MV-4-11 (cell line): ENCODE data around the gene TSC22D2.
A peak's percentile ranks its signal among the peaks of the same experiment; 100 is the strongest.
"Not testable (repeated sequence)": the region's sequence is repeated elsewhere in the genome, so short reads cannot be mapped to it uniquely, and the experiment has no call there.

Experiments used
- DNase-seq: peaks from one replicate; lab custom pipeline; 2025; lab: John Stamatoyannopoulos, UW

Gene TSC22D2

DNA sequence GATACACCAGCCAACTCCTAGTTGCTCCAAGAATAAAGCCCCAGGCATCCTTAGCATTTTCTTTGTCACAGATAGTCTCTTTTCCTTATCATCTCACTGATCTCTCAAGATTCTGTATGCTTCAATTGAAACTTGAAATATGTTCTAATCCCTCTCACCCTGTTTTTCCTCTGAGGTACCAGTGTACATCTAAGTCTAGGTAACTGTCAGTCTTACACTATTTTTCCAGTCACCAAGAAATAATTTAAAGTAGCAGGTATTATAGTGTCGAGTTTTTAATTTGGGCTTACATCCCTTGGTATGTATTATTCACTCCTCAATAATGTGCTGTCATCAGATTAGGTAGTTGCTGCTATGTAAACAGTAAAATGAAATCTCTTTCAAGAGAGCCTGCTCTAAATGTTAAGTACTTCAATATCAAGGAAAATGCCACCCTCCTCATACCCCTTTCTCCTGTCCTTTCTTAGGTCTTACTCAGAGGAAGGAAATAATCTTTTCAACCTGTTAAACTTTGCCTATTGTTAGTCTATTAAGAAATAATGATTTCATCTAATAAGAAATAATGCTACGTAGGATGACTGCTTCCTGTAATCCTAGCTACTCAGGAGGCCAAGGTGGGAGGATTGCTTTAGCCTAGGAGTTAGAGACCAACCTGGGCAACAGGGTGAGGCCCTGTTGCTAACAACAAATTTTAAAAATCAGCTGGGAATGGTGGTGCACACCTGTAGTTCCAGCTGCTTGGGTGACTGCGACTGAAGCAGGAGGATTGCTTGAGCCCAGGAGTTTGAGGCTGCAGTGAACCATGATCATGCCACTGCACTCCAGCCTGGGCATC is 39.8 kb downstream of the TSC22D2 start:
- no peak for DNase-seq

DNA sequence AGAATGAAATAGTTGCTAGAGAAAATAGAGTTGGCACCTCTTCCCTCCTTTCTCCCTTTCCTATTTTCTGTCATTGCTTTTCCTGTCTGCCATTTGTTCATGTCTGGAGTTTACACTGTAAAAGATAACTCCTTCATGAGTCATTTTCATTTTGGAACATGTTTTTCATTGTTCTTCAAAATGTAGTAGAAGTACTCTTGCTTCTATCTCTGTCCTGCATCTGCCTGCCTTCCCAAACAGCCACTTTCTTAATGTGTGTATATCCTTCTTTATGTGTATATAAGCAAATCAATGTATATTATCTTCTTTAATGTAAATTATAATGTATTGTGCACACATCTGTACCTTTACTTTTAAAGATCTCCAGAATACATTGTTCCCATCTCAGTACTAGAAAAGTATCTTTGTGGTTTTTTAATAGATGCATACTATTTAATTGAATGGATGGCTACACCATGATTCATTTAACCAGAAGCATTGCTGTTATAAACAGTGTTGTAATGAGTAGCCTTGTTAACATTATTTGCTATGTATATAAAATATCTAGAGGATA is 41.1 kb downstream of the TSC22D2 start:
- DNase-seq = no peak

DNA sequence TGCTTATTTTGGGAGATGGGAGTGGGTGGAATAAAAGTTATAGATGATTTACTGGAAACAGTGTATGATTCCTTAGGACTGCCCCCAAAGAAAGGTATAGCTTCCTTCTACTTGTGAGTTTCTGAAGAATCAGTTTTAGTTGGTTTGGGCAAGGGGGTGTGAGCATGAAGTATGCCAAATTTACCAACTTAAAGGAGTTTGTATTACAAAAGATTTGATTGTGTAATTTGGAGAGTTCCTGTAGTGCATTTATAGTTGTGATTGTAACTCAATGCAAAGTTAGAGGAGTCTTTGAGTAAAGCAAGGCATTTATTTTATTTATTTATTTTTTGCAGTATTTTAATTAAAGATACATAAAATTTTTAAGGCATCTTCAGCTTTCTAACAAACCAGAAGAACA is 42.8 kb downstream of the TSC22D2 start:
- peak; percentile 56 for DNase-seq

DNA sequence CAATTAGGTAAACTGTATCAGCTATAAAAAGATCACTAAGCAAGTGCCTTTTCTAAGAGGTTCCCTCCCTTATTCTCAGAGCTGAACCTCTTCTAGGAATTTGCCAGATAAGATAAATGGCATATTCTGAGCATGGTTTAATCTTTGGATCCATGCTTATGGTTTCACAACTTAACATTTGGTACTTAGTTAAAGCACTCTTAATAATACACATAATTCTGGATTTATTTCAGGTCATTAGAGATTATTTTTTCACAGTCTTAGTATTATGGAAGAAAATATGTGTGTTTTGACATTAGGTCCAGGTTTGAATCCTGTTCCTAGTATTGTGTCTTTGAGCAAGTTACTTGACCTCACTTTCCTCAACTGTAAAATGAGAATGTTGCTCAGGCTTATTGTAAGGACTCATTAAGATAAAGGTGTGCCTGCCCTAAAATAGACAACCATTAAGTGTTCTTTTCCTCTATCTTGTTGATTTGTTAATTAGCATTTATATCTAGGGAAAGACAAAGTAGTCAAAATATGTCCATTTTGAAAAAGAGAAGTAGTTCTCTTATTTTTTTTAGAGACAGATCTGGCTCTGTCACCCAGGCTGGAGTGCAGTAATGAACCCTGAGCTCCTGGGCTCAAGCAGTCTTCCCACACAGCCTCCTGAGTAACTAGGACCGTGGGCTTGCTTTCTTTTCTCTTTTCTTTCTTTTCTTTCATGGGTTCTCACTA is 43.4 kb downstream of the TSC22D2 start:
- peak; percentile 45 for DNase-seq

DNA sequence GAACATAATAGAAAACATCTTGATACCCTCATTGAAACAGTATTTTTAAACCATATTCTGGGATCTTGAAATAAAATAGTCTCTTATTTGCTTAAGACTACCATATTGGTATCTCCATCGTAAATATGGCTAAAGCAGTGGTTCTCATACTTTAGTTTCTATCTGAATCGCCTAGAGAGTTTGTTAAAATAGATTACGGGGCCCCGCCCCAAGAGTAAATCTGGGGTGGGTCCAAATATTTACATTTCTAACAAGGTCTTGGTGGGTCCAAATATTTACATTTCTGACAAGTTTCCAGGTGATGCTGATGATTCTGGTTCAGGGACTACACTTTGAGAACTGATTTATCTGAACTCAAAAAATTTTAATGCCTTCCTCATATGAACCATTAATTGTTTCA is 45.3 kb downstream of the TSC22D2 start:
- DNase-seq = no peak

DNA sequence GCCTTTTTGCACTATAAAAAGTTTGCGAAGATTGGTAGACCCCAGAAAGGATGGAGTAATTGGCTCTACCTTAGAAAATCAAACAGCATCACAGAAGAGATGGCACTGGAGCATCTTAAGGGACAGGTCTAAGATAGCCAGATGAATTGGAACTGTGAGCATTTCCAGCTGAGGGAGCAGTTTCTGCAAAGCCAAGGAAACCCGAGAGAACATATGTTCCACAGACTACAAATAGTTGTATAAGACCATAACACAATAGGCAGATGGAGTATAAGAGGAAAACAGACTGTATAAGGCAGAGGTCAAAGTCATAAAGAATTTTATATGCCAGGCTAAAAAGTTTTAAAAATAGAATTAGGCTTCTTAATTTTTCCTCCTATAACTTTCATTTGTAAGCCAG is 46.0 kb downstream of the TSC22D2 start:
- DNase-seq = no peak

DNA sequence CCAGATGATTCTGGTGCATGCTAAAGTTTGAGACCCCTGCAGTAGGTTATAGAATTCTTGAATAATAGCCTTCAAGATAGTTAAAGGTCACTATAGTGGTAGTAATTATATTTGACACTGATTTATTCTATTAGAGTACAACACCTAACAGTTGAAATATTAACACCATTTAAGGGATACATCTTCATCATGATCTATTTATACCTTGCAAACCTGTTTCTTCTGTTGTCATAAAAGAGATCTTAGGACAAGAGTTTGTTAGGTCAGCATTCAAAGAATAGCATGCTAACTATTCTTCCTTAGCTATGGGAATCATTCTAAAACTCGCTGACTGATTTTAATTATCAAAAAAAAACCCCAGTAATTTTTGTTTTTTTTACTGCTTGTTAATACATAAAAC is 46.5 kb downstream of the TSC22D2 start:
- no peak for DNase-seq

DNA sequence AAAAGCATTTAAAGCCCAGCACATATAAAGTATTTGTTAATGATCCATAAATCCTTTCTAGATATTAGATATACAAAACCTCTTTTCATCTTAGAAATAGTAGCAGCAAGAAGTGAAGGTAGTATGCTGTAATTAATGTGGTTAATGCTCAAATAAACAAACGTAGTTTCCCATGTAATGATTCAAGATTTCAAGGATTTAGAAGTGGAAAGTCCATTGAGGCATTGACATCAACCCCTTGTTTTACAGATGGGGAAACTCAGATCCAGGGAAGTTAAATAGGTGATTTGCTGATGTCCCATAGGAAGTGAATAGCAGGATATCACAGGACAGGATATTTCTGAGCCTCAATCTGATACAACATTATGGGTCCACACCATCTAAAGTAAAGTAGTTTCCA is 47.2 kb downstream of the TSC22D2 start:
- DNase-seq = no peak

DNA sequence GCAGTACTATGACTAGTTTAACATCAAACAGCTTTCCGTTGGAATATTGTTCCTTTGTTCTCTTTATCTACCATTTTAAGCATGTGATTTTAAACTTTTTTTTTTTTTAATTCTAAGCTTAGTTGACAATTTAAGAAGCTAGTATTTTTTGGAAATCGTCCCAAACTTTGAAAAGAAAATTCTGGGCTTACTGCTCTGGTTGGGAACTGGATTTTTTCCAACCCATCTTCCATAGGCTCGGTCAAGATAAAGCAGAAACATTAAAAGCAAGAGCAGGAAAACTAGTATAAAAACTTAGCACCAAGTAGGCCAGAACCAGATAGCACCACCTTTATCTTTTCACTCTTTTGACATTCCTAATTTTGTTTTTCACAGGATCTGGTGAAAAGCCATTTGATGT is 49.9 kb downstream of the TSC22D2 start:
- DNase-seq = no peak

DNA sequence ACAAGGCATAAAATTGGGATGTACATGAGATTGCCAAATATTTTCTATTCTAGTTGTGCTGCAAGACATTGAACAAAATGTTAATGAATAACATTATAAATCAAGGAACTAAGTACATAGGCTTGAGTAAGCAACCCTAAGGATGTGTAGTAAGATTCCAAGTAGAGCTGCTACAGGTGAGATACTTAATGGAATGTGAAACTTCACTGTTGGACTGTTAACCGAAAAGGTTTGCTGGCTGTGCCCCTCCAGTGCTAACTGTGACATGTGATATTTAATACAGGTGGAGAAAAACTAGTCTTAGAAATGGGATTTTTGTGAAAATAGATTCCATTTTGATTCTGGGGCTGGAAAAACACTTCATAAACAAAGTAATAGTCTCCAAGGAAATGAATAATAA is 52.4 kb downstream of the TSC22D2 start:
- DNase-seq = no peak

DNA sequence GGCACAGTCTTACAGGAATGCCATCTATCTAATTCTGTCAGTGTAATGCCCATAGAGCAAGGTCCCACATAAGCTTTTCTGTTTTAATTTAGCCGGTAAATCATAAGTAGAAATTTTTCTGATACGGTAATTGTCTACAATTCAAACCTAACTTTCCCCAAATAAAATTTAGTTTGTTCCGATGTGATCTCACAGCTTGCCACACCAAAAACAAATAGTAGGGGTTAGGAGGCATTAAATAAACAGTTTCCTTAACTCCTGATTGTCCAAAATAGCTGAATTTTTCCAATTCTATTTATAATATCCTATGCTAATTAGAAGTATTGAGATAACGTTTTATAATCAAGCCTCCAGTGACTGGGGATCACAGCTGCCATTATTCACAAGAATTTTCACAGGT is 53.3 kb downstream of the TSC22D2 start:
- no peak for DNase-seq

DNA sequence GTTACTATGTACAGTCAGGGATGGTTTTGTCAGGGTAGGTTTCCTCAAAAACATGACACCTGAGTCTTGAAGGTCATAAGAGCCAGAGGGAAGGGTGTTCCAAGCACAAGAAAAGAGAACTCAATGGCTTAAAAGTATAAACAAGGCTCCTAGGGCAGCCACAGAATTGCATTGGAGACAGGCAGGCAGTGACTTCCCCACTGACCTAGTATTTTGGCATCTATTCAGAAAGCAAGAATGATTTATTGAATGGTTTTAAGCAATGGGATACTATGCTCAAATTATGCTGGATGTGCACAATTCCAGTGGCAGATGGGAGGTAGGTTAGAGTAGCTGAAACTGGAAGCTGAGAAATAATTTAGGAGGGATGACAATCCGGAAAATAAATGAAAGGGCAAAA is 54.0 kb downstream of the TSC22D2 start:
- no peak for DNase-seq

DNA sequence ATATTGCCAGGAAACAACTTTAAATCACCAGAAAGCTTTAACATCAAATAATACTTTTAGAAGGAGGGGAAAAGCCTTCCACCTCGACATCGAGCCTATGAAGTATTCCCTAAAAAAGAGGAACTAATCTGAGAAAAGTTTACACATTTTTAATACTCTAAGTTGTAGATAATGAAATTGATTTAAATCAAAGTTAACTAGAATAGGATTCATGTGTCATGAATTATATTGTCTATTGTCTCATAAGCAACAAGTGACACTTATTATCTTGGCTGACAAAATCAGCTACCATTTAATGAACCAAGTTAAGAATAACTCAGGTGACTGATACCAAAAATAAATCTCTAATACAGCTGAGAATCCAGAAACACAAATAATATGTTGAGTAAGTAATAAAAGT is 56.6 kb downstream of the TSC22D2 start:
- no peak for DNase-seq

DNA sequence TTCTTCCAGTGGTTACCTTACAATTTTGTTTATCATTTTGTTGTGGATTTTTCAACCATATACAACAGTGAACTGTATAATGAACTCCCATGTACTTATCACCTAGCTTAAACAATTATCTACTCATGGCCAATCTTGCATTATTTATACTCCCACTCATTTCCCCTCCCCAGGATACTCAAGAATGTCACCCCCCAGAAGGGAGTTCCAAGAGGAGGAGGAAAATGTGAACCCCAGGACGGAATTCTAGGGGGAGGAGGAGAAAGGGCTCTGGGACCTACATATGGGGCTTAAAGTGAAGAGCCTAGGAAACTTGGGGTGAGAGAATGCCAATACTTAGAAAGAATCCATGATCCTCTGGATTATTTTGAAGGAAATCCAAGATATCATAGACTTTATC is 59.3 kb downstream of the TSC22D2 start:
- DNase-seq = no peak

DNA sequence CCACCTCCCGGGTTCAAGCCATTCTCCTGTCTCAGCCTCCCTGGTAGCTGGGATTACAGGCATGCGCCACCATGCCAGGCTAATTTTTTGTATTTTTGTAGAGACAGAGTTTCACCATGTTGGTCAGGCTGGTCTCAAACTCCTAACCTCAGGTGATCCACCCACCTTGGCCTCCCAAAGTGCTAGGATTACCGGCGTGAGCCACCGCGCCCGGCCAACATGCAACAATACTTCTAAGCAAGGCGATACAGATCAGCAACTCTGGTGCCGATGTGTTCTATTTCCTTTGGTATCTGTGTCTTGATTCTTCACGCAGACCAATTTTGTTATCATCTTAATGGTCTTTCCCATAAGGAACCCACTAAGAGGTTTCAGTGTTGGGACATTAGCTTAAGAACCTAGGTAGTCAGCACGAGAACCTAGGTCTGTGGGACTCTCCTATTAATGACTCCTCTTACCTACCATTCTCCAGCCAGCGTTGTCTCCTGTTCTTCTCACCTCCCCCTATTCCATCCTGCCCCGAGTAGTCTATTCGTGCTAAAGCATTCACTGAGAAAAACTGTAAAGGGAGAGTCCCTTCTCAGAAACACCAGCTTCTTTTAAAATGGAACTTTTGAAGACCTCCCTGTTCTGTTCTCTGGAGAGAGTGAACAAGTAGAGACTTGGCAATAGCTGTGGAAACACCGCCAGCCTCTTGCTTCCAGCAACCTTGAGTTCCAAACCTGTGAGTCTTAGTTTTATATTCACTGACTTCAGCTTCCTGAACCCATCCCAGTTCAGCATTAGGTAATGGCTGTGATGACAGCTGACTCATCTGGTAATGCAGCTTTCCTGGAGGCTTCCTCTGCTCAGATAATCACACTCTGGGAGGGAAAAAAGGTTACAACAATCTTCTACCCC is 61.2 kb downstream of the TSC22D2 start:
- DNase-seq = no peak

DNA sequence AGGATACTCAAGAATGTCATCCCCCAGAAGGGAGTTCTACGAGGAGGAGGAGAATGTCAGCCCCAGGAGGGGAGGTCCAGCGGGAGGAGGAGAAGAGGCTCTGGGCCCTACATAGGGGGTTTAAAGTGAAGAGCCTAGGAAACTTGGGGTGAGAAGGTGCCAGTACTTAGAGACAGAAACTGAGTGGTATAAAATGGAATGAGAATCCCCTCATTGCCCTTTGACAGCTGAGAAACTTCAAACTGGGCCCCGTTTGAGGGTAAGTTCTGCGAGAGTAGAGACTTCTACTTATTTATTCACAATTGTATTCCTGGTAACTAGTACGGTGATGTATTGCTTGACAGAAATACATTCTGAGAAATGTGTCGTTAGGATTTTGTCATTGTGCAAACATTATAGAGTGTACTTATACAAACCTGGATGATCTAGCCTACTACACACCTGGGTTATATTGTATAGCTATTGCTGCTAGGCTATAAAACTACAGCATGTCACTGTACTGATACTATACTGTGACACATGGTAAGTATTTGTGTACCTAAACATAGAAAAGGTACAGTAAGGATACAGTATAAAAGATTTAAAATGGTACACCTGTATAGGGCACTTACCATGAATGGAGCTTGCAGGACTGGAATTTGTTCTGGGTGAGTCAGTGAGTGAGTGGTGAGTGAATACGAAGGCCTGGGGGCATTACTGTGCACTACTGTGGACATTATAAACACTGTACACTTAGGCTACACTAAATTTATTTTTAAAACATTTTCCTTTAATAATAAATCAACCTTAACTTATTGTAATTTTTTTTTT is 62.0 kb downstream of the TSC22D2 start:
- no peak for DNase-seq

DNA sequence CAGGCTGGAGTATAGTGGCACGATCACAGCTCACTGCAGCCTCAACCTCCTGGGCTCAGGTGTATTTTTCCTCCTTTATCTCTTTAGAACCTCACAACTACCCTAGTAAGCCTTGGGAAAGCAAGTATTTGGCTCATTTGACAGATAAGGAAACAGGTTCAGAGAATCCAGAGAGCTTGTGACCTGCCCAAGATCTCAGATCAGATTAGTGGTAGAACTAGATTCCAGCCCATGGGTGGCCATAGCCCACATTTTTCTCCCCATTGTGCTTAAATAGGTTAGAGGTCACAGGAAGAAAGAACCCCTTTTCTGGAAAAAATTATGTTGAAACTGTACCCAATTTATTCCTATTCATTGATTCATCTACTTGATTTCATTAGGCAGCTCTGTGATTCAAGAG is 64.3 kb downstream of the TSC22D2 start:
- no peak for DNase-seq

DNA sequence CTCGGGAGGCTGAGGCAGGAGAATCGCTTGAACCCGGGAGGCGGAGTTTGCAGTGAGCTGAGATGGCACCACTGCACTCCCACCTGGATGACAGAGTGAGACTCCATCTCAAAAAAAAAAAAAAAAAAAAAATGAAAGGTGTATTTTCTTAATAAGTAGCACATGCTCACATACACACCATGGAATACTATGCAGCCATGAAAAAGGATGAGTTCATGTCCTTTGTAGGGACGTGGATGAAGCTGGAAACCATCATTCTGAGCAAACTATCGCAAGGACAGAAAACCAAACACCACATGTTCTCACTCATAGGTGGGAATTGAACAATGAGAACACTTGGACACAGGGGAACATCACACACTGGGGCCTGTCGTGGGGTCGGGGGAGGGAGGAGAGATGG is 65.1 kb downstream of the TSC22D2 start:
- DNase-seq = not testable (repeated sequence)

DNA sequence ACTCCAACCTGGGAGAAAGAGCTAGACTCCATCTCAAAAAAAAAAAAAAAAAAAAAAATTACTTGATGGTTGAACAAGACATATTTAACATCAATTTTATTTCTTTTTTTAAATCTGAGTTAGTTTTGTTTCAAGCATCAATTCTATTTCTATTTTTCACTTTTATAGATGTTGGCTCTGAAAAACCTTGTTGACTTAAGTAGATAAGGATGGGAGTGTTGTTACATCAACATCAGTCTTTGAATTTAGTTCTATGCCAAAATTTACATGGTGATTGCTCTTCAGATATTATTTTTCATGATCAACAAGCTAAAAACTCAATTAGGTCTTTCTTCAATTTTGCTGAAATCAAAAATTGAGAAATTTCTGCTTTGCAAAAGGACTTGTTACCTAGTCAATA is 71.3 kb downstream of the TSC22D2 start:
- DNase-seq = no peak

DNA sequence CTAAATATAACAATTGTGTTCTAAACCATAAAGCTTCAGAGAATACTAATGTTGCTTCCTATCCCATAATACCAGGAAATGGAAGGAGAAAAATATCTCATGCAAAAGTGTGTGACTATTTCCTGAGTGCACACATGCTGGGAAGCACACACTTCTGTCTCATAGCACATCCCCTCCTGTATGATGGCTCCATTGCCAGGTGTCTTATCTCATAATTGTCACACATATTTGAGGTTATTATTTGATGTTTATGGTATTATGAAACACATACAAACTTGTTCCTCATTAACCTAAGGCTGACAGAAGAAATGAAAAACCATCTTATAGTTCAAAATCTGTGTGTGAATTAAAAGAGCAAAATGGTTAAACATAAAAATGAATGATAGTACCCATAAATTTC is 72.8 kb downstream of the TSC22D2 start:
- DNase-seq = no peak

DNA sequence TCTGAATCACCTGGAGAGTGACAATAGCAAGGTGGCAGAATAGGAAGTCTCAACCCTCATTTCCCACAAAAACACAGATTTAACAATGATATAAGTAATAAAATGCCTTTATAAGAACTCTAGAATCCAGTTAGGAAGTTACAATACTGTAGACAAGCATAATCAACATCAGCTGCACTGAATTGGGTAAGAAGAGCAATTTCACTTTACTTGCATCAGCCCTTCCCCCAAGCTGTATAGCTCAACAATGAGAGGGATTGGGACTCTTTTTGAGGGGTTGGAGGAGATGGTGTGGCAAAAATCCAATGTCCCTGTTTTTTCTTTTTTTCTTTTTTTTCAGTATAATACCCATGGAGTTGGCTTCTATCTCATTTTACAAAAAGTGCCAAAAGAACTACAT is 75.1 kb downstream of the TSC22D2 start:
- no peak for DNase-seq
